K562 (cell line): ENCODE measurements around the gene ENC1. TPM values are rescaled to one million over a fixed set of nuclear protein-coding genes. Genes with fewer than 3 reads are reported as not detected.

Experiments used
- ATAC-seq: fragments of 200-7000 bp; cut with Tn5 transposase; 3 replicates; pipeline ENCODE4 v1.9.1; 2020; ENCODE audit warnings: moderate library complexity
- BruUV-seq: library from RNA; stranded (reverse); fragments of 400-500 nt; replicated peaks from 2 replicates; lab custom pipeline; 2021; lab: Mats Ljungman, UMichigan
- CTCF ChIA-PET: fragments of 300-600 bp; formaldehyde crosslinking; extraction: SDS; loops from one replicate; lab custom pipeline; 2021; ENCODE audit warnings: low intra/inter-chr PET ratio; lab: Yijun Ruan, JAX
- POLR2A ChIA-PET: fragments of 300-600, 350-650 bp; sonication (Branson Sonifier 250); formaldehyde crosslinking; extraction: SDS; loops from one replicate; lab custom pipeline; 2021; ENCODE audit warnings: antibody characterized with exemption, inconsistent platforms; lab: Yijun Ruan, JAX
- DNase-seq, 4 experiments: peaks; one replicate each; pipeline versions ENCODE4 v3.0.0 to v3.0.0-alpha.2; 2011 to 2018; ENCODE audit warnings: low spot score in 3 of 4, mixed read lengths in 3 of 4; ENCODE audit errors: extremely low read depth in 1 of 4
- FAIRE-seq: peaks from 2 replicates; lab custom pipeline; 2011; peaks lifted over from hg19 to GRCh38; lab: Jason Lieb, UNC
- H2AFZ ChIP-seq: 2 replicates; pipeline ENCODE4 v1.6.0; 2011; ENCODE audit warnings: low read depth, low read length, control low read depth, inconsistent platforms
- H3K27ac ChIP-seq: fragments of 200-600 bp; 3 replicates; pipeline ENCODE4 v1.8.0; 2011; ENCODE audit warnings: low read depth, mild to moderate bottlenecking, control low read depth, inconsistent platforms, low read length, moderate library complexity, mixed read lengths; ENCODE audit errors: extremely low read depth
- H3K27me3 ChIP-seq, 2 experiments: fragments of 300-600 bp in 1 of 2; 2 replicates in 1 of 2; 3 replicates in 1 of 2; pipeline versions ENCODE4 v1.6.0 to v1.8.0; 2011; ENCODE audit warnings: inconsistent platforms in 2 of 2, low read length in 2 of 2, mild to moderate bottlenecking in 1 of 2, mixed read lengths in 1 of 2, moderate library complexity in 1 of 2; ENCODE audit not compliant: control insufficient read depth in 2 of 2, insufficient read depth in 2 of 2
- H3K36me3 ChIP-seq: fragments of 300-600 bp; 3 replicates; pipeline ENCODE4 v1.8.0; 2011; ENCODE audit warnings: mild to moderate bottlenecking, low read length, inconsistent platforms; ENCODE audit not compliant: control insufficient read depth, insufficient read depth
- H3K4me1 ChIP-seq, 2 experiments: fragments of 200-600 bp in 1 of 2; replicated peaks in 1 of 2; 2 replicates in 1 of 2; 3 replicates in 1 of 2; pipeline versions ENCODE4 v1.5.1 to v1.8.0; 2011; ENCODE audit warnings: inconsistent platforms in 2 of 2, low read length in 2 of 2, mild to moderate bottlenecking in 1 of 2, mixed read lengths in 1 of 2, moderate library complexity in 1 of 2; ENCODE audit not compliant: control insufficient read depth in 2 of 2, insufficient read depth in 2 of 2
- H3K4me2 ChIP-seq: 2 replicates; pipeline ENCODE4 v1.6.1; 2011; ENCODE audit warnings: low read length, control low read depth, inconsistent platforms, mixed read lengths; ENCODE audit not compliant: insufficient read depth
- H3K4me3 ChIP-seq: fragments of 200-600 bp; sonication (generic), shearing (Covaris generic); 2 replicates; pipeline ENCODE4 v1.5.1; 2016; ENCODE audit warnings: control low read depth, inconsistent platforms
- H3K79me2 ChIP-seq: fragments of 200-600 bp; 3 replicates; pipeline ENCODE4 v1.8.0; 2011; ENCODE audit warnings: low read length, inconsistent platforms; ENCODE audit not compliant: control insufficient read depth, insufficient read depth
- H3K9ac ChIP-seq, 2 experiments: 2 replicates each; pipeline versions ENCODE4 v1.6.0 to v1.6.1; 2011; ENCODE audit warnings: low read depth in 2 of 2, low read length in 2 of 2, control low read depth in 1 of 2, inconsistent platforms in 1 of 2, mild to moderate bottlenecking in 1 of 2, mixed read lengths in 1 of 2; ENCODE audit not compliant: insufficient read depth in 1 of 2
- H3K9me1 ChIP-seq: one replicate; pipeline ENCODE4 v1.6.0; 2011; ENCODE audit warnings: inconsistent platforms, mild to moderate bottlenecking, low read length, moderate library complexity; ENCODE audit not compliant: control insufficient read depth, insufficient read depth
- H3K9me3 ChIP-seq: replicated peaks from 2 replicates; pipeline ENCODE4 v1.5.1; 2011; ENCODE audit warnings: low read depth, low read length, inconsistent platforms; ENCODE audit not compliant: control insufficient read depth, insufficient read depth
- H4K20me1 ChIP-seq: replicated peaks from 2 replicates; pipeline ENCODE4 v1.6.1; 2011; ENCODE audit warnings: low read length, inconsistent platforms, mixed read lengths; ENCODE audit not compliant: control insufficient read depth, insufficient read depth
- PHF21A ChIP-seq: fragments of 450-650 bp; IDR thresholded peaks from 2 replicates; pipeline ENCODE4 v1.6.1; 2017; ENCODE audit warnings: low read depth, borderline replicate concordance
- UBTF ChIP-seq, 2 experiments: IDR thresholded peaks; 2 replicates each; pipeline ENCODE4 v1.6.1; 2012; ENCODE audit warnings: improper control_type of control experiment in 2 of 2, low read depth in 2 of 2, low read length in 2 of 2, borderline replicate concordance in 1 of 2
- VEZF1 ChIP-seq: fragments of 200-800 bp; sonication (Bioruptor generic); IDR thresholded peaks from 2 replicates; pipeline ENCODE4 v1.6.1; 2017; ENCODE audit warnings: missing genetic modification characterization, missing compliant biosample characterization
- ZBTB2 ChIP-seq: fragments of 450-650 bp; IDR thresholded peaks from 2 replicates; pipeline ENCODE4 v1.6.1; 2016; ENCODE audit warnings: antibody characterized with exemption
- ZBTB34 ChIP-seq: fragments of 250-450 bp; sonication (Bioruptor Pico); IDR thresholded peaks from 2 replicates; pipeline ENCODE4 v1.8.0; 2021; ENCODE audit warnings: mild to moderate bottlenecking, moderate library complexity
- ZNF408 ChIP-seq: fragments of 250-450 bp; sonication (Bioruptor Pico); IDR thresholded peaks from 2 replicates; pipeline ENCODE4 v1.4.0; 2020; ENCODE audit warnings: low read depth, mild to moderate bottlenecking, moderate library complexity
- ZNF76 ChIP-seq: fragments of 250-450 bp; sonication (Bioruptor Pico); IDR thresholded peaks from 2 replicates; pipeline ENCODE4 v1.4.0; 2020; ENCODE audit warnings: mild to moderate bottlenecking, moderate library complexity, borderline replicate concordance
- WGBS: fragments of 100-300 bp; shearing (Covaris generic); methylation state at CpG from one replicate; pipeline ENCODE4 v1.1.6; 2016; ENCODE audit warnings: low coverage, mixed read lengths; ENCODE audit not compliant: insufficient coverage; ENCODE audit errors: missing lambda C conversion rate; 5-methylcytosine and 5-hydroxymethylcytosine counted together
- in situ Hi-C: fragments of 300-500 bp; cut with MboI; formaldehyde crosslinking; loops from 4 replicates; pipeline ENCODE4 v1.15.0; 2018; ENCODE audit warnings: inconsistent platforms, mixed read lengths
- intact Hi-C: fragments of 100-400 bp; cut with micrococcal nuclease; formaldehyde crosslinking; loops from 2 replicates; pipeline ENCODE4 v1.14.2; 2022
- polyA plus RNA-seq, 8 experiments: library from polyadenylated mRNA; depleted of rRNA in 4 of 8; stranded (reverse) in 5 of 8; unstranded in 3 of 8; fragments of >200 nt; fragmentation: Nextera tagmentation in 2 of 8; fragmentation: Illumina TruSeq in 1 of 8; extraction: Ambion mirVana in 2 of 8; extraction: Trizol in 1 of 8; gene quantifications; 2 replicates each; pipeline versions ENCODE4 v1.2.1 to v1.2.3, GENCODE V29; 2011 to 2014; ENCODE audit warnings: inconsistent platforms in 1 of 8, missing spikeins in 1 of 8
- total RNA-seq, 7 experiments: library from RNA; depleted of rRNA in 6 of 7; stranded (reverse); fragments of >200 nt in 6 of 7; fragmentation: Illumina TruSeq in 2 of 7; extraction: Trizol in 2 of 7; gene quantifications; 2 replicates each; pipeline versions ENCODE4 v1.2.1 to v1.2.3, GENCODE V29; 2011 to 2021; ENCODE audit warnings: low replicate concordance in 1 of 7

ENC1 gene
- total and polyA plus RNA-seq, 9 of the 15 experiments (the other 6 are each of a cell fraction or from before 2014, with no cell fraction given) = 0.17 to 3.2 (median 0.97) TPM

- TF ChIP-seq UBTF (IDR thresholded peaks at IDR 0.05; ENCODE audit: borderline replicate concordance in 1 of 2, low read depth in 2 of 2, low read length in 2 of 2) (no peak), ZBTB2 (no peak)
- TF ChIP-seq, all 486 proteins: peak for 0
These were observed 31.8 kb upstream of the ENC1 start (continued) for GRCh38 chr5:74672215-74672877.

- no TSS peak for BruUV-seq
- Histone ChIP-seq H3K27ac (no peak overlapping the region), H3K9me1 (no peaks in the 10 kb centered on the region), H3K4me3 (no peak overlapping the region), H3K4me2 (no peak overlapping the region), H3K4me1 (no peaks in the 10 kb centered on the region; a peak in 1 of 5 replicates), H3K36me3 (no peaks in the 10 kb centered on the region), H4K20me1 (no peaks in the 10 kb centered on the region), H3K9ac (no peak overlapping the region), H2AFZ (no peak overlapping the region), H3K27me3 (peaks cover 13 to 32% of the 10 kb centered on the region in 2 experiments; a peak in 4 of 5 replicates), H3K9me3 (no peaks in the 10 kb centered on the region), H3K79me2 (no peaks in the 10 kb centered on the region)
- no peak for ATAC-seq
- intact Hi-C loops (loop anchor here (10.0 kb wide), 1 partner anchor 1584 kb away; no protein-coding TSS in a partner anchor), in situ Hi-C loops (no loop called here)
- WGBS = 1% methylated on average over 11 of the region's 11 CpGs
- no peak for DNase-seq
- CTCF ChIA-PET = no interaction called here
- no peak for FAIRE-seq
- POLR2A ChIA-PET = no interaction called here
- TF ChIP-seq VEZF1 (CRISPR knock-in tag) = no peak
- TF ChIP-seq PHF21A = no peak
- TF ChIP-seq ZBTB34 (CRISPR knock-in tag) = no peak
- TF ChIP-seq ZNF408 (CRISPR knock-in tag) = no peak
- no peak for TF ChIP-seq ZNF76 (CRISPR knock-in tag)
These were observed 30.0 kb upstream of the ENC1 start for GRCh38 chr5:74670396-74671038.
